ENCODE data around the gene LRP2. TPM values are rescaled to one million over a fixed set of nuclear protein-coding genes. Genes with fewer than 3 reads are reported as not detected.

Gene LRP2
- total and polyA plus RNA-seq, 8 donors, result under 0.01 to 0.92 (median 0.28) TPM; not detected in 3

GRCh38 chr2:169205176-169205575, 157.2 kb downstream of the LRP2 start:
- 95 to 100% (median 98%) methylated on average over 2 of the region's 2 CpGs for WGBS, 5 donors
- intact Hi-C loops (cut with DNase I; ENCODE audit: low total_unique reads), result no loop called here

GRCh38 chr2:169203952-169204351, 158.4 kb downstream of the LRP2 start:
- Histone ChIP-seq H3K36me3 (no peaks in the 10 kb centered on the region), H3K27ac (no peak overlapping the region), H3K4me1 (peaks cover 0 to 7% (median 0%) of the 10 kb centered on the region in 4 donors), H3K4me3 (no peak overlapping the region), H3K9me3 (no peaks in the 10 kb centered on the region), H3K27me3 (no peaks in the 10 kb centered on the region)
- intact Hi-C loops (cut with DNase I; ENCODE audit: low total_unique reads), result no loop called here
- 24 to 57% (median 41%) methylated on average over 8 of the region's 8 CpGs for WGBS, 5 donors
- no peak for DNase-seq
- TF ChIP-seq POLR2AphosphoS5 (IDR thresholded peaks at IDR 0.05) (no peak), EP300 (IDR thresholded peaks at IDR 0.05) (no peak), POLR2A (IDR thresholded peaks at IDR 0.05) (no peak)
- TF ChIP-seq, protein P1, sequence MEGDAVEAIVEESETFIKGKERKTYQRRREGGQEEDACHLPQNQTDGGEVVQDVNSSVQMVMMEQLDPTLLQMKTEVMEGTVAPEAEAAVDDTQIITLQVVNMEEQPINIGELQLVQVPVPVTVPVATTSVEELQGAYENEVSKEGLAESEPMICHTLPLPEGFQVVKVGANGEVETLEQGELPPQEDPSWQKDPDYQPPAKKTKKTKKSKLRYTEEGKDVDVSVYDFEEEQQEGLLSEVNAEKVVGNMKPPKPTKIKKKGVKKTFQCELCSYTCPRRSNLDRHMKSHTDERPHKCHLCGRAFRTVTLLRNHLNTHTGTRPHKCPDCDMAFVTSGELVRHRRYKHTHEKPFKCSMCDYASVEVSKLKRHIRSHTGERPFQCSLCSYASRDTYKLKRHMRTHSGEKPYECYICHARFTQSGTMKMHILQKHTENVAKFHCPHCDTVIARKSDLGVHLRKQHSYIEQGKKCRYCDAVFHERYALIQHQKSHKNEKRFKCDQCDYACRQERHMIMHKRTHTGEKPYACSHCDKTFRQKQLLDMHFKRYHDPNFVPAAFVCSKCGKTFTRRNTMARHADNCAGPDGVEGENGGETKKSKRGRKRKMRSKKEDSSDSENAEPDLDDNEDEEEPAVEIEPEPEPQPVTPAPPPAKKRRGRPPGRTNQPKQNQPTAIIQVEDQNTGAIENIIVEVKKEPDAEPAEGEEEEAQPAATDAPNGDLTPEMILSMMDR (IDR thresholded peaks at IDR 0.05), result no peak

More at GRCh38 chr2:169205176-169205575, 157.2 kb downstream of the LRP2 start:
- Histone ChIP-seq H3K4me3 (no peak overlapping the region), H3K27ac (no peak overlapping the region), H3K4me1 (peaks cover 0 to 7% (median 0%) of the 10 kb centered on the region in 4 donors), H3K36me3 (no peaks in the 10 kb centered on the region), H3K9me3 (no peaks in the 10 kb centered on the region), H3K27me3 (no peaks in the 10 kb centered on the region)
- TF ChIP-seq EP300 (IDR thresholded peaks at IDR 0.05) (no peak), POLR2A (IDR thresholded peaks at IDR 0.05) (no peak), POLR2AphosphoS5 (IDR thresholded peaks at IDR 0.05) (no peak)
- TF ChIP-seq, protein P1 (IDR thresholded peaks at IDR 0.05), result no peak
- no peak for DNase-seq

DNA sequence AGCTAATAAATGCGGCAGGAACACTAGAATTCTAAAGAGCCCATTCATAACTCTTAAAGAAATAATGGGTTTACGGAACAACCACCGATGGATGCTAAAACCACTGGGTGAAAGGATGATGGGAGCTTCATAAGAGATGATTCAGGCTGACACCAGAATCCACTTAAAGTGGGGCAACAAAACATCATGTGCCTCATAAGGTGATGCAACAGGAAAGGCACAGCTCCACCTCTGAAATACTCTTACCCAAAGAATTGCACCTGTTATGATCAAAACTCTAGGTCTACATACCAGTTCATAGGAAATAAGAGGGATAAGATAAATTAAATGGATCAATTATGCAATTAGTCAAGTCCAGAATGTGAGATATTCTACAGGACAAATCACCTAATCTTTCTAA, 161.6 kb downstream of the LRP2 start:
- Histone ChIP-seq H3K27ac (no peak overlapping the region), H3K4me3 (no peak overlapping the region), H3K36me3 (no peaks in the 10 kb centered on the region), H3K9me3 (no peaks in the 10 kb centered on the region), H3K27me3 (no peaks in the 10 kb centered on the region), H3K4me1 (peaks cover 0 to 7% (median 0%) of the 10 kb centered on the region in 4 donors)
- intact Hi-C loops (cut with DNase I; ENCODE audit: low total_unique reads), result no loop called here
- TF ChIP-seq POLR2A (IDR thresholded peaks at IDR 0.05), result no peak
- TF ChIP-seq, protein P1 (IDR thresholded peaks at IDR 0.05), result no peak
- no peak for DNase-seq
- 89 to 93% (median 90%) methylated on average over 3 of the region's 3 CpGs for WGBS, 5 donors

GRCh38 chr2:169193618-169194017, 168.7 kb downstream of the LRP2 start:
- no peaks in the 10 kb centered on the region for H3K4me1 ChIP-seq
- TF ChIP-seq EP300 (IDR thresholded peaks at IDR 0.05) (no peak), POLR2AphosphoS5 (IDR thresholded peaks at IDR 0.05) (no peak), POLR2A (IDR thresholded peaks at IDR 0.05) (no peak)
- TF ChIP-seq, protein P1 (IDR thresholded peaks at IDR 0.05), result no peak
- no peak for DNase-seq
- WGBS, 5 donors, result 62 to 76% (median 65%) methylated on average over 5 of the region's 5 CpGs
- intact Hi-C loops (cut with DNase I; ENCODE audit: low total_unique reads), result no loop called here
- H3K4me3 ChIP-seq, result no peak overlapping the region
- H3K9me3 ChIP-seq, result no peaks in the 10 kb centered on the region
- H3K27me3 ChIP-seq, result no peaks in the 10 kb centered on the region
- H3K36me3 ChIP-seq, result no peaks in the 10 kb centered on the region
- no peak overlapping the region for H3K27ac ChIP-seq

Data from stomach (tissue), 9 donors.